DOHH2 (cell line): ENCODE results near the gene ATAD3B.

ENCODE experiments used
- H3F3A ChIP-seq: fragments of 200-600 bp; sonication (generic), shearing (Covaris generic); 2 replicates; pipeline ENCODE4 v1.6.0; 2016; ENCODE audit warnings: antibody characterized with exemption, mild to moderate bottlenecking; ENCODE audit not compliant: control insufficient read depth, insufficient read depth
- H3K27ac ChIP-seq: fragments of 200-600 bp; sonication (generic); 2 replicates; pipeline ENCODE4 v1.5.1; 2014; ENCODE audit warnings: low read depth, mild to moderate bottlenecking, low read length, moderate library complexity
- H3K27me3 ChIP-seq: fragments of 200-600 bp; sonication (generic); 2 replicates; pipeline ENCODE4 v1.6.1; 2014; ENCODE audit warnings: mild to moderate bottlenecking, low read length, mixed read lengths; ENCODE audit not compliant: control insufficient read depth
- H3K36me3 ChIP-seq: fragments of 200-600 bp; sonication (generic); 2 replicates; pipeline ENCODE4 v1.6.1; 2014; ENCODE audit warnings: mild to moderate bottlenecking, low read length, moderate library complexity, mixed read lengths; ENCODE audit not compliant: control insufficient read depth
- H3K4me1 ChIP-seq: fragments of 200-600 bp; sonication (generic); 2 replicates; pipeline ENCODE4 v1.6.1; 2014; ENCODE audit warnings: mild to moderate bottlenecking, low read length, mixed read lengths; ENCODE audit not compliant: control insufficient read depth
- H3K4me2 ChIP-seq: fragments of 200-600 bp; sonication (generic); 2 replicates; pipeline ENCODE4 v1.6.0; 2014; ENCODE audit warnings: mild to moderate bottlenecking, low read length, moderate library complexity
- H3K4me3 ChIP-seq: fragments of 200-600 bp; sonication (generic); 2 replicates; pipeline ENCODE4 v1.5.1; 2014; ENCODE audit warnings: mild to moderate bottlenecking, low read length, mixed read lengths
- H3K79me2 ChIP-seq: fragments of 200-600 bp; sonication (generic); 2 replicates; pipeline ENCODE4 v1.6.1; 2014; ENCODE audit warnings: mild to moderate bottlenecking, low read length, mixed read lengths; ENCODE audit not compliant: control insufficient read depth
- H3K9me2 ChIP-seq: fragments of 200-600 bp; sonication (generic); replicated peaks from 2 replicates; pipeline ENCODE4 v1.6.1; 2014; ENCODE audit warnings: mild to moderate bottlenecking, low read length, mixed read lengths; ENCODE audit not compliant: control insufficient read depth
- H3K9me3 ChIP-seq: fragments of 200-600 bp; sonication (generic); 2 replicates; pipeline ENCODE4 v1.6.1; 2014; ENCODE audit warnings: antibody characterized with exemption, low read length, mixed read lengths; ENCODE audit not compliant: control insufficient read depth, insufficient read depth
- H4K20me1 ChIP-seq: fragments of 200-600 bp; sonication (generic); 2 replicates; pipeline ENCODE4 v1.6.0; 2014; ENCODE audit warnings: low read depth, mild to moderate bottlenecking, antibody characterized with exemption, low read length, moderate library complexity; ENCODE audit not compliant: control insufficient read depth, insufficient read depth
- EZH2phosphoT487 ChIP-seq: fragments of 200-600 bp; sonication (generic); IDR thresholded peaks from 2 replicates; pipeline ENCODE4 v1.6.1; 2017; ENCODE audit warnings: borderline replicate concordance, mild to moderate bottlenecking, antibody characterized with exemption, low read length, moderate library complexity, mixed read lengths
- TF ChIP-seq, protein P1 (sequence below): fragments of 200-600 bp; sonication (generic); IDR thresholded peaks from one replicate; pipeline ENCODE4 v1.5.1; 2014; ENCODE audit warnings: antibody characterized with exemption, mild to moderate bottlenecking, low read depth, low read length; ENCODE audit not compliant: poor library complexity, severe bottlenecking

ATAD3B gene

DNA sequence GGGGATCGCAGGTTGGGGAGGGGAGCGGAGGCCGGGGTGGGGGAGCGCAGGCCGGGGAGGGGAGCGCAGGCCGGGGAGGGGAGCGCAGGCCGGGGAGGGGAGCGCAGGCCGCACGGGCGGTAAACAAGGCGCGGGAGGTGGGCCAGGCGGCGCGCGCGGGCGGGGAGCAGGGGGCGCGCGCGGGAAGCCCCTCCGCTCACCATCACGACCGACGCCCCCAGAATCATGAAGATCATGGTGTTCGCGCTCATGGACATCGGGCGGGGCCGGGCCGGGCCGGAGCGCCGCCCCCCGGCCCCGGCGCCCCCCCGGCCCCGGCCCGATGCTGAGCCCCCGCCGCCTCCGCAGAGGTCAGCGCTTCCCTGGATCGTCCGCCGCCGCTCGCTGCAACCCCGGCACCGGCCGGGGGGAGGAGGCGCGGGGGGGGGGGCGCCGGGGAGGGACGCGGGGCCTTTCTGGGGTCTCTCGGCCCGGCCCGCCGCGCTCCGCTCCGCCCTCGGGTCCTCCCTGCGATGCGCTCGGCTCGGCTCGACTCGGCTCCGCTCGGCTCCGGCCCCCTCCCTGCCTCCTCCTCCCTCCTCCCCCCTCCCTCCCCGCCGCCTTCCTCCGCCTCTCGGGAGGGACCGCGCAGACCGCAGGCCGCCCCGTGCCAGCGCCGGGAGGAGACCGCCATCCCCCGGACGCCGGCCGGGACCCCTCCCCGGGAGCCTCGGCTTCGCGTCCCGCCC, 68.7 kb downstream of the ATAD3B start, which contains the start of gene TMEM240:
Gene TMEM240, minus strand, starts transcription at position 535 of the 728 bp plus-strand sequence. Its CDS starts 278 bp downstream, at position 257.
- Histone ChIP-seq H3F3A (no peaks in the 10 kb centered on the region), H3K9me3 (no peaks in the 10 kb centered on the region), H3K27me3 (no peaks in the 10 kb centered on the region), H3K9me2 (no peaks in the 10 kb centered on the region), H3K79me2 (no peaks in the 10 kb centered on the region), H3K4me1 (no peaks in the 10 kb centered on the region), H3K4me3 (no peak within 1 kb of the TSS), H3K4me2 (no peak within 1 kb of the TSS), H3K27ac (no peak within 1 kb of the TSS), H3K36me3 (peaks cover 25% of the 10 kb centered on the region), H4K20me1 (no peaks in the 10 kb centered on the region)
- TF ChIP-seq EZH2phosphoT487, result no peak
- TF ChIP-seq, protein P1, sequence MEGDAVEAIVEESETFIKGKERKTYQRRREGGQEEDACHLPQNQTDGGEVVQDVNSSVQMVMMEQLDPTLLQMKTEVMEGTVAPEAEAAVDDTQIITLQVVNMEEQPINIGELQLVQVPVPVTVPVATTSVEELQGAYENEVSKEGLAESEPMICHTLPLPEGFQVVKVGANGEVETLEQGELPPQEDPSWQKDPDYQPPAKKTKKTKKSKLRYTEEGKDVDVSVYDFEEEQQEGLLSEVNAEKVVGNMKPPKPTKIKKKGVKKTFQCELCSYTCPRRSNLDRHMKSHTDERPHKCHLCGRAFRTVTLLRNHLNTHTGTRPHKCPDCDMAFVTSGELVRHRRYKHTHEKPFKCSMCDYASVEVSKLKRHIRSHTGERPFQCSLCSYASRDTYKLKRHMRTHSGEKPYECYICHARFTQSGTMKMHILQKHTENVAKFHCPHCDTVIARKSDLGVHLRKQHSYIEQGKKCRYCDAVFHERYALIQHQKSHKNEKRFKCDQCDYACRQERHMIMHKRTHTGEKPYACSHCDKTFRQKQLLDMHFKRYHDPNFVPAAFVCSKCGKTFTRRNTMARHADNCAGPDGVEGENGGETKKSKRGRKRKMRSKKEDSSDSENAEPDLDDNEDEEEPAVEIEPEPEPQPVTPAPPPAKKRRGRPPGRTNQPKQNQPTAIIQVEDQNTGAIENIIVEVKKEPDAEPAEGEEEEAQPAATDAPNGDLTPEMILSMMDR, result no peak

- no peak overlapping the region for H3K4me2 ChIP-seq
- no peaks in the 10 kb centered on the region for H3K27me3 ChIP-seq
- no peaks in the 10 kb centered on the region for H3K4me1 ChIP-seq
- no peaks in the 10 kb centered on the region for H3F3A ChIP-seq
- H3K36me3 ChIP-seq, result peaks cover 25% of the 10 kb centered on the region
- no peaks in the 10 kb centered on the region for H3K9me3 ChIP-seq
- no peaks in the 10 kb centered on the region for H3K9me2 ChIP-seq
- TF ChIP-seq, protein P1, result no peak
- TF ChIP-seq EZH2phosphoT487, result no peak
- no peaks in the 10 kb centered on the region for H3K79me2 ChIP-seq
- H3K27ac ChIP-seq, result no peak overlapping the region
- H4K20me1 ChIP-seq, result no peaks in the 10 kb centered on the region
- H3K4me3 ChIP-seq, result no peak overlapping the region
These were observed 69.5 kb downstream of the ATAD3B start for GRCh38 chr1:1540818-1541628.

- Histone ChIP-seq H3K4me1 (no peaks in the 10 kb centered on the region), H3K9me3 (no peaks in the 10 kb centered on the region), H3K27ac (no peak overlapping the region), H3F3A (no peaks in the 10 kb centered on the region), H3K36me3 (peaks cover 28% of the 10 kb centered on the region), H3K9me2 (no peaks in the 10 kb centered on the region), H3K4me3 (no peak overlapping the region), H3K79me2 (no peaks in the 10 kb centered on the region), H3K27me3 (no peaks in the 10 kb centered on the region), H4K20me1 (no peaks in the 10 kb centered on the region), H3K4me2 (no peak overlapping the region)
- no peak for TF ChIP-seq EZH2phosphoT487
These were observed 70.6 kb downstream of the ATAD3B start for GRCh38 chr1:1541956-1542765.
